ENCODE measurements around the gene DIS3L2.

DNA sequence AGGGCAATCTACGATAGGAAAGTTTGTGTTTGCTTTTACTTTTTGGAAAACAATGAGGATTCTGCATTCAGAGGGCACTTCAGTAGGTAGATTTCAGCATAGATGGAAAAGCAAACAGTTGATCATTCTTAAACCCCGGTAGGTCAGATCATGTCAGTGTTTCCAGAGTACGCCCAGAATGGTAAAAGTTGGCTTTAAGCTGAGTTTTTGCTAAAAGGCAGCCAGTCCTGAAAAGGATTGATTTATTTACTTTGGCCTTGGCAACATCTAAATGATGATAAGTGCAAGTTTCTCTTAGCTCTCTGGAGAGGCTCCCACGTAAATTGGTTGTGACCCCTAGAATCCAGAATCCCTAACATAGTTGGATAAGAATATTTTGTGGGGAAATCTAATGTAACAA, 168.0 kb downstream of the DIS3L2 start:
- TF ChIP-seq, protein P1, sequence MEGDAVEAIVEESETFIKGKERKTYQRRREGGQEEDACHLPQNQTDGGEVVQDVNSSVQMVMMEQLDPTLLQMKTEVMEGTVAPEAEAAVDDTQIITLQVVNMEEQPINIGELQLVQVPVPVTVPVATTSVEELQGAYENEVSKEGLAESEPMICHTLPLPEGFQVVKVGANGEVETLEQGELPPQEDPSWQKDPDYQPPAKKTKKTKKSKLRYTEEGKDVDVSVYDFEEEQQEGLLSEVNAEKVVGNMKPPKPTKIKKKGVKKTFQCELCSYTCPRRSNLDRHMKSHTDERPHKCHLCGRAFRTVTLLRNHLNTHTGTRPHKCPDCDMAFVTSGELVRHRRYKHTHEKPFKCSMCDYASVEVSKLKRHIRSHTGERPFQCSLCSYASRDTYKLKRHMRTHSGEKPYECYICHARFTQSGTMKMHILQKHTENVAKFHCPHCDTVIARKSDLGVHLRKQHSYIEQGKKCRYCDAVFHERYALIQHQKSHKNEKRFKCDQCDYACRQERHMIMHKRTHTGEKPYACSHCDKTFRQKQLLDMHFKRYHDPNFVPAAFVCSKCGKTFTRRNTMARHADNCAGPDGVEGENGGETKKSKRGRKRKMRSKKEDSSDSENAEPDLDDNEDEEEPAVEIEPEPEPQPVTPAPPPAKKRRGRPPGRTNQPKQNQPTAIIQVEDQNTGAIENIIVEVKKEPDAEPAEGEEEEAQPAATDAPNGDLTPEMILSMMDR (IDR thresholded peaks at IDR 0.05 in 4 of 5, conservative IDR thresholded peaks at IDR 0.05 in 1 of 5): no peak
- no peak for TF ChIP-seq POLR2A (IDR thresholded peaks at IDR 0.05)

All from gastrocnemius medialis (tissue), 4 donors.